H1 (cell line): Measurements from ENCODE around the gene CRYBG1. TPM values are rescaled to one million over a fixed set of nuclear protein-coding genes. Genes with fewer than 3 reads are reported as not detected.

Experiments
- CTCF ChIP-seq, 3 experiments: IDR thresholded peaks; 1 replicate in 2 of 3; 2 replicates in 1 of 3; pipeline versions ENCODE4 v1.5.1 to v1.6.1; 2011; ENCODE audit warnings: low read length in 3 of 3, mild to moderate bottlenecking in 3 of 3, inconsistent platforms in 2 of 3, low read depth in 1 of 3, moderate library complexity in 1 of 3; ENCODE audit not compliant: insufficient read depth in 1 of 3; ENCODE audit errors: control extremely low read depth in 1 of 3
- JUND ChIP-seq: IDR thresholded peaks from 2 replicates; pipeline ENCODE4 v1.6.1; 2011; ENCODE audit warnings: mild to moderate bottlenecking, improper control_type of control experiment, low read length
- RAD21 ChIP-seq, 2 experiments: IDR thresholded peaks in 1 of 2; conservative IDR thresholded peaks in 1 of 2; 2 replicates each; pipeline ENCODE4 v1.6.1; 2011; ENCODE audit warnings: low read depth in 2 of 2, low read length in 2 of 2, improper control_type of control experiment in 1 of 2, inconsistent platforms in 1 of 2, mild to moderate bottlenecking in 1 of 2, moderate library complexity in 1 of 2
- RBBP5 ChIP-seq: IDR thresholded peaks from 2 replicates; pipeline ENCODE4 v1.7.1; 2012; ENCODE audit warnings: low read depth, mild to moderate bottlenecking, inconsistent platforms, low read length, moderate library complexity, borderline replicate concordance
- TAF7 ChIP-seq: optimal IDR thresholded peaks from 2 replicates; pipeline ENCODE3; 2011; ENCODE audit warnings: low read depth, mild to moderate bottlenecking, inconsistent platforms, low read length, moderate library complexity, borderline replicate concordance
- TEAD4 ChIP-seq: IDR thresholded peaks from 2 replicates; pipeline ENCODE4 v1.6.1; 2012; ENCODE audit warnings: low read depth, low read length, inconsistent platforms, mixed read lengths
- ZNF274 ChIP-seq: IDR thresholded peaks from 2 replicates; pipeline ENCODE4 v1.7.0; 2012; ENCODE audit warnings: low read length, borderline replicate concordance; ENCODE audit errors: extremely low read depth
- polyA plus RNA-seq, 7 experiments: library from polyadenylated mRNA; depleted of rRNA in 3 of 7; stranded (reverse) in 5 of 7; unstranded in 2 of 7; fragments of >200 nt in 5 of 7; fragments of 200-250 nt in 2 of 7; gene quantifications; 1 replicate in 5 of 7; 2 replicates in 1 of 7; 4 replicates in 1 of 7; pipeline versions ENCODE4 v1.2.1 to v1.2.3, GENCODE V29; 2011 to 2013; ENCODE audit warnings: missing spikeins in 2 of 7, mixed read lengths in 2 of 7
- total RNA-seq: library from RNA; stranded (reverse); fragmentation: NEBNext Ultra II Directional; extraction: Animal tissue kit (Norgen Biotek cat#: 25700); gene quantifications from 2 replicates; pipeline ENCODE4 v1.2.1, GENCODE V29; 2021
- TF ChIP-seq, protein P1 (sequence below): IDR thresholded peaks from 2 replicates; pipeline ENCODE4 v1.6.1; 2011; ENCODE audit warnings: low read length, improper control_type of control experiment
- TF ChIP-seq, protein P2 (sequence below): IDR thresholded peaks from 2 replicates; pipeline ENCODE4 v1.6.1; 2012; ENCODE audit warnings: low read length, inconsistent platforms
- TF ChIP-seq, protein P3 (sequence below): IDR thresholded peaks from 2 replicates; pipeline ENCODE4 v1.6.1; 2012; ENCODE audit warnings: inconsistent platforms

The CRYBG1 gene
- total and polyA plus RNA-seq, 2 of the 8 experiments (the other 6 are each of a cell fraction or from before 2014, with no cell fraction given) = 2.2 to 11.6 TPM

- TF ChIP-seq, protein P1, sequence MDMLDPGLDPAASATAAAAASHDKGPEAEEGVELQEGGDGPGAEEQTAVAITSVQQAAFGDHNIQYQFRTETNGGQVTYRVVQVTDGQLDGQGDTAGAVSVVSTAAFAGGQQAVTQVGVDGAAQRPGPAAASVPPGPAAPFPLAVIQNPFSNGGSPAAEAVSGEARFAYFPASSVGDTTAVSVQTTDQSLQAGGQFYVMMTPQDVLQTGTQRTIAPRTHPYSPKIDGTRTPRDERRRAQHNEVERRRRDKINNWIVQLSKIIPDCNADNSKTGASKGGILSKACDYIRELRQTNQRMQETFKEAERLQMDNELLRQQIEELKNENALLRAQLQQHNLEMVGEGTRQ = no peak
- TF ChIP-seq TEAD4 = 0 out of 2 replicates have a peak, but pooled peaks have one; percentile 36
- no peak for TF ChIP-seq TAF7
- no peak for TF ChIP-seq RBBP5
- peak; percentile 72 to 76 for TF ChIP-seq RAD21 (IDR thresholded peaks at IDR 0.05 in 1 of 2, conservative IDR thresholded peaks at IDR 0.05 in 1 of 2; ENCODE audit: low read depth in 2 of 2, low read length in 2 of 2)
- TF ChIP-seq, protein P2, sequence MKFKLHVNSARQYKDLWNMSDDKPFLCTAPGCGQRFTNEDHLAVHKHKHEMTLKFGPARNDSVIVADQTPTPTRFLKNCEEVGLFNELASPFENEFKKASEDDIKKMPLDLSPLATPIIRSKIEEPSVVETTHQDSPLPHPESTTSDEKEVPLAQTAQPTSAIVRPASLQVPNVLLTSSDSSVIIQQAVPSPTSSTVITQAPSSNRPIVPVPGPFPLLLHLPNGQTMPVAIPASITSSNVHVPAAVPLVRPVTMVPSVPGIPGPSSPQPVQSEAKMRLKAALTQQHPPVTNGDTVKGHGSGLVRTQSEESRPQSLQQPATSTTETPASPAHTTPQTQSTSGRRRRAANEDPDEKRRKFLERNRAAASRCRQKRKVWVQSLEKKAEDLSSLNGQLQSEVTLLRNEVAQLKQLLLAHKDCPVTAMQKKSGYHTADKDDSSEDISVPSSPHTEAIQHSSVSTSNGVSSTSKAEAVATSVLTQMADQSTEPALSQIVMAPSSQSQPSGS = no peak
- TF ChIP-seq CTCF (IDR thresholded peaks at IDR 0.05; ENCODE audit: control extremely low read depth in 1 of 3, insufficient read depth in 1 of 3, low read depth in 1 of 3, low read length in 3 of 3) = peak in 2 of 3 experiments; percentile 63 to 82; a peak in 2 of 4 replicates
- no peak for TF ChIP-seq JUND
- no peak for TF ChIP-seq ZNF274
- TF ChIP-seq, protein P3, sequence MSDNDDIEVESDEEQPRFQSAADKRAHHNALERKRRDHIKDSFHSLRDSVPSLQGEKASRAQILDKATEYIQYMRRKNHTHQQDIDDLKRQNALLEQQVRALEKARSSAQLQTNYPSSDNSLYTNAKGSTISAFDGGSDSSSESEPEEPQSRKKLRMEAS = peak; percentile 17; the same call in 1 of the 2 replicates
Measured at GRCh38 chr6:106608080-106608668, 247.7 kb downstream of the CRYBG1 start (continued).
